ENCODE measurements around the gene HSD17B7.
"Not testable (repeated sequence)": the region's sequence is repeated elsewhere in the genome, so short reads cannot be mapped to it uniquely, and the experiment has no call there.

Gene HSD17B7, protein sequence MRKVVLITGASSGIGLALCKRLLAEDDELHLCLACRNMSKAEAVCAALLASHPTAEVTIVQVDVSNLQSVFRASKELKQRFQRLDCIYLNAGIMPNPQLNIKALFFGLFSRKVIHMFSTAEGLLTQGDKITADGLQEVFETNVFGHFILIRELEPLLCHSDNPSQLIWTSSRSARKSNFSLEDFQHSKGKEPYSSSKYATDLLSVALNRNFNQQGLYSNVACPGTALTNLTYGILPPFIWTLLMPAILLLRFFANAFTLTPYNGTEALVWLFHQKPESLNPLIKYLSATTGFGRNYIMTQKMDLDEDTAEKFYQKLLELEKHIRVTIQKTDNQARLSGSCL

DNA sequence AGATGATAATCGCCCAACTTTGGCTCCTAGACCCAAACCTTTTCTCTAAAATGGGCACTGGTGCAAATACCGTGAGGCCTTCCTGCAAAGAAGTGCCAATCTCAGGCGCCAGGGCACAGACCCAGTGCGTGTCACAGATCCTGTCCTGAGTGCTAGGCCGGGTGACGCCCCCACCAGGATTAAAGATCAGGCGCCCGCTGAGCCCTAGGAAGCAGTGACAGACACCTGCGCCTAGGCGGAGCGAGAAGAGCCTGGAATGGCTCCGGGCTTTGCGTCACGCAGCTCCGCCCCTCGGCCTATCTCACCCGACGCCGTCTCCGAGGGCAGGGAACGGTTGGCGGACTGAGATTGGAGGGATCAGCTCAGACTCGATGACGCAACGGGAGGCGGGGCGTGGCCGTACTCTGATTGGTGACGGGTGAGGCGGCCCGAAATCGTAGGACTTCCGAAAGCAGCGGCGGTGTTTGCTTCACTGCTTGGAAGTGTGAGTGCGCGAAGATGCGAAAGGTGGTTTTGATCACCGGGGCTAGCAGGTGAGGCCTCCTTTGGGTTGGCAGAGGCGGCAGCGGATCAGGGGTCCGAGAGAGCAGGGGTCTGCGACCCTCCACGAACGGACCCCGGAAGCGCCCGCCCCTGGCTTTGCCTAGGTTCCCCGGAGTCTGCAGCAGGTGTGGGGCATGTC is at the start of gene HSD17B7:
Gene HSD17B7 (plus strand): TSS at position 400 of the 682 bp plus-strand sequence. CDS start 99 bp downstream, at position 499.
- peak within 1 kb of the TSS; percentile 65 for H3K4me3 ChIP-seq (ENCODE audit: low read depth, low read length)
- DNase-seq (ENCODE audit: low read depth) = peak; percentile 80
- peak; percentile 46 for TF ChIP-seq POLR2A (IDR thresholded peaks at IDR 0.05; ENCODE audit: extremely low read depth, insufficient read length)

DNA sequence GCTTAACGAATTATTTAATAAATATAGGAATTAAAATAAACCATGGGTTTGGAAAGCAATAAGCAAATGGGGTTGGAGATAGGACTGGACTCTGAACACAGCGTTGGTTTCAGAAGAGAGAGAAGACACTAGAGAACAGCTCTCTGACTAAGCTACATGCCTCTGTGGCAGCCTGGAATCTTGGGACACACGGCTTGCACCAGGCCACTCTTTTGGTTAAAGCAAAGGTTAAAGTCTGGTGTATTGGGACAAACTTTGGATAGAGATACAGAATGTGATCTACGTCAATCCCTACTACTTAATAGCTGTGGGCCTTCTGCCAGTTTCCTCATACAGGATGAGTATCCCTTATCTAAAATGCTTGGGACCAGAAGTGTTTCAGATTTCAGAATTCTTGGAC is 49.7 kb upstream of the HSD17B7 start:
- DNase-seq (ENCODE audit: low read depth) = no peak
- TF ChIP-seq, protein P1, sequence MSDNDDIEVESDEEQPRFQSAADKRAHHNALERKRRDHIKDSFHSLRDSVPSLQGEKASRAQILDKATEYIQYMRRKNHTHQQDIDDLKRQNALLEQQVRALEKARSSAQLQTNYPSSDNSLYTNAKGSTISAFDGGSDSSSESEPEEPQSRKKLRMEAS (IDR thresholded peaks at IDR 0.05; ENCODE audit: low read depth, low read length) = no peak
- no peak for TF ChIP-seq MYC (IDR thresholded peaks at IDR 0.05; ENCODE audit: low read depth, low read length)
- TF ChIP-seq POLR2A (IDR thresholded peaks at IDR 0.05; ENCODE audit: extremely low read depth, insufficient read length) = no peak
- TF ChIP-seq, protein P2, sequence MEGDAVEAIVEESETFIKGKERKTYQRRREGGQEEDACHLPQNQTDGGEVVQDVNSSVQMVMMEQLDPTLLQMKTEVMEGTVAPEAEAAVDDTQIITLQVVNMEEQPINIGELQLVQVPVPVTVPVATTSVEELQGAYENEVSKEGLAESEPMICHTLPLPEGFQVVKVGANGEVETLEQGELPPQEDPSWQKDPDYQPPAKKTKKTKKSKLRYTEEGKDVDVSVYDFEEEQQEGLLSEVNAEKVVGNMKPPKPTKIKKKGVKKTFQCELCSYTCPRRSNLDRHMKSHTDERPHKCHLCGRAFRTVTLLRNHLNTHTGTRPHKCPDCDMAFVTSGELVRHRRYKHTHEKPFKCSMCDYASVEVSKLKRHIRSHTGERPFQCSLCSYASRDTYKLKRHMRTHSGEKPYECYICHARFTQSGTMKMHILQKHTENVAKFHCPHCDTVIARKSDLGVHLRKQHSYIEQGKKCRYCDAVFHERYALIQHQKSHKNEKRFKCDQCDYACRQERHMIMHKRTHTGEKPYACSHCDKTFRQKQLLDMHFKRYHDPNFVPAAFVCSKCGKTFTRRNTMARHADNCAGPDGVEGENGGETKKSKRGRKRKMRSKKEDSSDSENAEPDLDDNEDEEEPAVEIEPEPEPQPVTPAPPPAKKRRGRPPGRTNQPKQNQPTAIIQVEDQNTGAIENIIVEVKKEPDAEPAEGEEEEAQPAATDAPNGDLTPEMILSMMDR (IDR thresholded peaks at IDR 0.05; ENCODE audit: low read depth, low read length) = no peak
- no peak overlapping the region for H3K4me3 ChIP-seq (ENCODE audit: low read depth, low read length)

DNA sequence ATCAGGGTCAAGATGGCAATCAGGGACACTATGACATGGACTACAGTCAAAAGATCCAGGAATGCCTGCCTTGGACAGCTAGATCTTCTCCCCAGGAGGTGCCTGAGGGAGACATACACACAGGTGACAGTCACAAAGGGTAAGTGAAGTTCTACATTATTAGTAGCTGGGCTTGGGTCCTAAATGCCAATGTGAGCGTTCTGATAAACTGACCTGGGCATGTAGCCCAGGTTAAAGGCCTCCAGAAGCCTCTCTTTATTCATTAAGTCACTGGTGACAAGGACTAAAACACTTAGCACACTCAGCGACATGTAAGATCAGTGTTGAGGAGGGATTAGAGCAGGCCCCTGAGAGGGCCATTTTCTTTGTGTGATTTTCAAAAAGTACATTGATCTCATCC is 48.9 kb upstream of the HSD17B7 start:
- no peak for TF ChIP-seq POLR2A (IDR thresholded peaks at IDR 0.05; ENCODE audit: extremely low read depth, insufficient read length)
- TF ChIP-seq, protein P2 (IDR thresholded peaks at IDR 0.05; ENCODE audit: low read depth, low read length) = no peak
- TF ChIP-seq MYC (IDR thresholded peaks at IDR 0.05; ENCODE audit: low read depth, low read length) = no peak
- DNase-seq (ENCODE audit: low read depth) = no peak
- no peak overlapping the region for H3K4me3 ChIP-seq (ENCODE audit: low read depth, low read length)

DNA sequence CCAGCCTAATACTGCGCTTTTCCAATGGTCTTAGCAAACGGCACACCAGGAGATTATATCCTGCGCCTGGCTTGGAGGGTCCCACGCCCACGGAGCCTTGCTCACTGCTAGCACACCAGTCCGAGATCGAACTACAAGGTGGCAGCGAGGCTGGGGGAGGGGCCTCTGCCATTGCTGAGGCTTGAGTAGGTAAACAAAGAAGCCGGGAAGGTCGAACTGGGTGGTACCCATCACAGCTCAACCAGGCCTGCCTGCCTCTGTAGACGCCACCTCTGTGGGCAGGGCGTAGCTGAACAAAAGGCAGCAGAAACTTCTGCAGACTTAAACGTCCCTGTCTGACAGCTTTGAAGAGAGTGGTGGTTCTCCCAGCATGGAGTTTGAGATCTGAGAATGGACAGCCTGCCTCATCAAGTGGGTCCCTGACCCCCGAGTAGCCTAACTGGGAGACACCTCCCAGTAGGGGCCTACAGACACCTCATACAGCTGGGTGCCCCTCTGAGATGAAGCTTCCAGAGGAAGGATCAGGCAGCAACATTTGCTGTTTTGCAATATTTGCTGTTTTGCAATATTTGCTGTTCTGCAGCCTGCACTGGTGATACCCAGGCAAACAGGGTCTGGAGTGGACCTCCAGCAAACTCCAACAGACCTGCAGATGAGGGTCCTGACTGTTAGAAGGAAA is 44.1 kb upstream of the HSD17B7 start:
- H3K4me3 ChIP-seq (ENCODE audit: low read depth, low read length); DNase-seq (ENCODE audit: low read depth): not testable (repeated sequence)

DNA sequence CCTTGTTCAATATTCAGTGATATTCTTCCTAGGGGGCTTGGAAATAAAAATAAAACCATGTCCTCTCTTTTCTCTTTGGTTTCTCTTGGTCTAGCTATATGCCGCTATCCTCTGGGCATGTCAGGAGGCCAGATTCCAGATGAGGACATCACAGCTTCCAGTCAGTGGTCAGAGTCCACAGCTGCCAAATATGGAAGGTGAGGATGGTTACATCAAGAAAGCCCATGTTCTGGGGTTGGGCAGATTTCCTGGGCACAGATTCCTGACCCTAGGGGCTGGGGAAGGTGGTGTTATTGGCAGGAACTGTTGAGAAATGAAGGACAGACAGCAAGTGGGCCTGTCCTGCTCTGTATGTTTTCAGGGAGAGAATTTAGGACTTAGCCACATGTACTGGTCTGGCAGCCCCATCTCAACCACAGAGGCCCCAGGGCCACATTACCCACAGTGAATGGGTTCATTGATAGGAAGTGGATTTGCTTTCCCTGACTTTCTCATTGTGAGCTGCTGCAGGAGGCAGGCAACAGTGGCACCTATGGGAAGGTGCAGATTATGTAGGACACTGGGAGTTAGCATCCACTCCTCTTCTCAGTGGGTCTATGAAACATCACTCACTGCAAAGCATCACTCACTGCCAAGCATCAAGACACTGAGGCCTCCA is 37.4 kb upstream of the HSD17B7 start:
- H3K4me3 ChIP-seq (ENCODE audit: low read depth, low read length) = no peak overlapping the region
- TF ChIP-seq, protein P2 (IDR thresholded peaks at IDR 0.05; ENCODE audit: low read depth, low read length) = no peak
- TF ChIP-seq POLR2A (IDR thresholded peaks at IDR 0.05; ENCODE audit: extremely low read depth, insufficient read length) (no peak), MYC (IDR thresholded peaks at IDR 0.05; ENCODE audit: low read depth, low read length) (no peak)
- TF ChIP-seq, protein P1 (IDR thresholded peaks at IDR 0.05; ENCODE audit: low read depth, low read length) = no peak
- no peak for DNase-seq (ENCODE audit: low read depth)

DNA sequence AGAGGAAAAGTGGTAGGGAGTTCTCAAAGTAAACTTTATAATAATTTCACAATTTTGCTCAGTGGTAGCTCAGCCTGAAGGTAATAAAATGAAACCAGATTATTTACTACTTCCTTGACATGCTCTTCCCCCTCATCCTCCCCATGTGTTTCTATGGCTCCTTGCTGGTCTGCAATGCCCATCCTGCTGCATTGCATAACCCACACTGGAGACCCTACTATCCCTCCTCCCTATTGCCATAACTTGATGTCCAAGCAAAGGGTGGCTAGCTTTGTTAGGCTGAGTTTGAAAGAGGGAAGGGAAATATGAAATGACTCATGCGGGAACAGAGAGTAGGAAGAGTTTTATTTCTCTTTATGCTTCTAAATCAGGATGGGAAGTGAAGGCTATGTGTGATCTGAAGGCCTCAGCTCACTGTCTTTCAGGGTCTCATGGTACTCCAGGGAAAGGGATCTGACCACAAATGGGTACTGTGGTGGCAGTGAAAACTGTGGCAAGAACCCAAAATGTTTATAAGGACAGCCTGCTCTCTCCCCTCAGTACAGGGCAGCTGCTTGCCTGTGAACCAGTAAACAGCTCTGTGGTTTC is 36.4 kb upstream of the HSD17B7 start:
- TF ChIP-seq MYC (IDR thresholded peaks at IDR 0.05; ENCODE audit: low read depth, low read length) (no peak), POLR2A (IDR thresholded peaks at IDR 0.05; ENCODE audit: extremely low read depth, insufficient read length) (no peak)
- TF ChIP-seq, protein P2 (IDR thresholded peaks at IDR 0.05; ENCODE audit: low read depth, low read length) = no peak
- TF ChIP-seq, protein P1 (IDR thresholded peaks at IDR 0.05; ENCODE audit: low read depth, low read length) = no peak
- no peak overlapping the region for H3K4me3 ChIP-seq (ENCODE audit: low read depth, low read length)
- peak; percentile 42 for DNase-seq (ENCODE audit: low read depth)
